HepG2 (cell line): ENCODE data around the gene JPH3. TPM values are rescaled to one million over a fixed set of nuclear protein-coding genes. Genes with fewer than 3 reads are reported as not detected.
A peak's percentile ranks its signal among the peaks of the same experiment; 100 is the strongest.

Source experiments
- ATAC-seq: fragments of 200-7000 bp; cut with Tn5 transposase; 3 replicates; pipeline ENCODE4 v1.9.1; 2020; ENCODE audit warnings: mild to moderate bottlenecking, moderate library complexity
- BruUV-seq: library from RNA; stranded (reverse); fragments of 400-500 nt; replicated peaks from 2 replicates; lab custom pipeline; 2021; lab: Mats Ljungman, UMichigan
- CTCF ChIA-PET: fragments of 300-600 bp; formaldehyde crosslinking; extraction: SDS; loops from one replicate; lab custom pipeline; 2021; ENCODE audit warnings: low total read pairs, inconsistent platforms, low intra/inter-chr PET ratio; lab: Yijun Ruan, JAX
- POLR2A ChIA-PET: fragments of 350-600 bp; sonication (Branson Sonifier 250); formaldehyde crosslinking; loops from one replicate; lab custom pipeline; 2020; ENCODE audit warnings: antibody characterized with exemption, inconsistent platforms; lab: Yijun Ruan, JAX
- DNase-seq: peaks from one replicate; pipeline ENCODE4 v3.0.0-alpha.2; 2015; ENCODE audit warnings: low spot score
- FAIRE-seq: peaks from 3 replicates; lab custom pipeline; 2011; peaks lifted over from hg19 to GRCh38; lab: Jason Lieb, UNC
- H2AFZ ChIP-seq: one replicate; pipeline ENCODE4 v1.6.1; 2011; ENCODE audit warnings: low read length, inconsistent platforms
- H3K27ac ChIP-seq: fragments of 300-600 bp; 3 replicates; pipeline ENCODE4 v1.8.0; 2011; ENCODE audit warnings: mixed run types, mild to moderate bottlenecking, mixed read lengths, low read length, inconsistent platforms; ENCODE audit not compliant: insufficient read depth; ENCODE audit errors: extremely low read length
- H3K27me3 ChIP-seq, 2 experiments: fragments of 200-600 bp in 1 of 2; 2 replicates in 1 of 2; 3 replicates in 1 of 2; pipeline versions ENCODE4 v1.6.0 to v1.8.0; 2011; ENCODE audit warnings: low read length in 2 of 2, mild to moderate bottlenecking in 2 of 2, moderate library complexity in 2 of 2, inconsistent platforms in 1 of 2; ENCODE audit not compliant: insufficient read depth in 2 of 2, control insufficient read depth in 1 of 2
- H3K36me3 ChIP-seq, 2 experiments: fragments of 200-600 bp in 1 of 2; replicated peaks in 1 of 2; 2 replicates in 1 of 2; 3 replicates in 1 of 2; pipeline versions ENCODE4 v1.5.1 to v1.8.0; 2011; ENCODE audit warnings: low read length in 2 of 2, inconsistent platforms in 1 of 2; ENCODE audit not compliant: insufficient read depth in 2 of 2, control insufficient read depth in 1 of 2
- H3K4me1 ChIP-seq: 2 replicates; pipeline ENCODE4 v1.5.1; 2012; ENCODE audit warnings: low read length, inconsistent platforms; ENCODE audit not compliant: insufficient read depth
- H3K4me2 ChIP-seq: 2 replicates; pipeline ENCODE4 v1.6.0; 2011; ENCODE audit warnings: low read depth, low read length, inconsistent platforms
- H3K4me3 ChIP-seq, 3 experiments: fragments of 200-600 bp in 1 of 3; sonication (generic), shearing (Covaris generic) in 1 of 3; replicated peaks in 1 of 3; 2 replicates each; pipeline ENCODE4 v1.5.1; 2011 to 2016; ENCODE audit warnings: low read length in 3 of 3, inconsistent platforms in 2 of 3, low read depth in 2 of 3, mild to moderate bottlenecking in 2 of 3, control low read depth in 1 of 3, mixed read lengths in 1 of 3; ENCODE audit not compliant: insufficient read depth in 1 of 3
- H3K79me2 ChIP-seq: one replicate; pipeline ENCODE4 v1.6.1; 2011; ENCODE audit warnings: low read length, inconsistent platforms; ENCODE audit not compliant: insufficient read depth
- H3K9ac ChIP-seq: 2 replicates; pipeline ENCODE4 v1.6.0; 2011; ENCODE audit warnings: mild to moderate bottlenecking, low read depth, low read length, inconsistent platforms; ENCODE audit not compliant: insufficient read depth
- H3K9me3 ChIP-seq: 2 replicates; pipeline ENCODE4 v1.5.1; 2012; ENCODE audit warnings: mild to moderate bottlenecking, low read length
- H4K20me1 ChIP-seq: 2 replicates; pipeline ENCODE4 v1.6.0; 2011; ENCODE audit warnings: inconsistent platforms, mild to moderate bottlenecking, low read length, moderate library complexity; ENCODE audit not compliant: insufficient read depth
- ARID2 ChIP-seq: sonication (generic); formaldehyde crosslinking; IDR thresholded peaks from 2 replicates; pipeline ENCODE4 v1.8.1; 2022; ENCODE audit warnings: mild to moderate bottlenecking, missing genetic modification reagents, borderline replicate concordance
- ESRRA ChIP-seq: sonication (generic); formaldehyde crosslinking; IDR thresholded peaks from 2 replicates; pipeline ENCODE4 v1.5.1; 2020; ENCODE audit warnings: mild to moderate bottlenecking, low read depth, missing genetic modification reagents
- KLF15 ChIP-seq: sonication (generic); formaldehyde crosslinking; IDR thresholded peaks from 2 replicates; pipeline ENCODE4 v1.8.1; 2023; ENCODE audit warnings: borderline replicate concordance, mild to moderate bottlenecking, inconsistent platforms, missing genetic modification reagents, mixed read lengths
- MTF2 ChIP-seq: sonication (generic); formaldehyde crosslinking; IDR thresholded peaks from 2 replicates; pipeline ENCODE4 v1.5.0; 2020; ENCODE audit warnings: missing genetic modification reagents, borderline replicate concordance
- PPARG ChIP-seq: conservative IDR thresholded peaks from 2 replicates; pipeline ENCODE4 v1.6.1; 2016; ENCODE audit warnings: missing biosample characterization, missing genetic modification reagents
- PRDM10 ChIP-seq: sonication (generic); formaldehyde crosslinking; IDR thresholded peaks from 2 replicates; pipeline ENCODE4 v1.4.0; 2020; ENCODE audit warnings: low read depth, missing genetic modification reagents
- ZNF430 ChIP-seq: sonication (generic); formaldehyde crosslinking; IDR thresholded peaks from 2 replicates; pipeline ENCODE4 v1.9.0; 2021; ENCODE audit warnings: mild to moderate bottlenecking, missing genetic modification reagents
- ZNF782 ChIP-seq: sonication (generic); formaldehyde crosslinking; IDR thresholded peaks from 2 replicates; pipeline ENCODE4 v1.4.0; 2020; ENCODE audit warnings: missing genetic modification reagents, mild to moderate bottlenecking, borderline replicate concordance
- WGBS: methylation state at CpG from one replicate; pipeline ENCODE4 v1.1.6; 2017; ENCODE audit warnings: low lambda C conversion rate; 5-methylcytosine and 5-hydroxymethylcytosine counted together
- in situ Hi-C: cut with HindIII; loops from 2 replicates; pipeline ENCODE4 v1.10.0; 2017; ENCODE audit warnings: low pct_unique_long_range_greater_than_20kb; ENCODE audit not compliant: extremely low pct_ligation_motif_present
- intact Hi-C: fragments of 100-400 bp; cut with micrococcal nuclease; formaldehyde crosslinking; loops from one replicate; pipeline ENCODE4 v1.10.0; 2022; ENCODE audit not compliant: unreplicated experiment
- polyA plus RNA-seq, 8 experiments: library from polyadenylated mRNA; depleted of rRNA in 3 of 8; stranded (reverse) in 7 of 8; unstranded in 1 of 8; fragments of >200 nt; fragmentation: Illumina TruSeq in 4 of 8; extraction: Trizol in 4 of 8; gene quantifications; 2 replicates each; pipeline versions ENCODE4 v1.2.1 to v1.2.3, GENCODE V29; 2011 to 2016; ENCODE audit warnings: low read depth in 4 of 8, missing spikeins in 1 of 8, mixed read lengths in 1 of 8; ENCODE audit not compliant: insufficient read depth in 1 of 8
- total RNA-seq, 5 experiments: library from RNA; depleted of rRNA; stranded (reverse); fragments of >200 nt; fragmentation: Illumina TruSeq; extraction: Trizol; gene quantifications; 2 replicates each; pipeline ENCODE4 v1.2.3, GENCODE V29; 2016; ENCODE audit warnings: low read depth in 1 of 5

The JPH3 gene
- total and polyA plus RNA-seq, 2 of the 13 experiments (the other 11 are each of a cell fraction or from before 2014, with no cell fraction given), result not detected

GRCh38 chr16:87667946-87668345 is 65.6 kb downstream of the JPH3 start:
- Histone ChIP-seq H3K4me2 (no peak overlapping the region), H3K9ac (no peak overlapping the region), H3K36me3 (no peaks in the 10 kb centered on the region), H2AFZ (no peak overlapping the region), H3K4me1 (no peaks in the 10 kb centered on the region), H3K4me3 (no peak overlapping the region), H3K27me3 (peaks cover 37 to 91% of the 10 kb centered on the region in 2 experiments), H3K9me3 (no peaks in the 10 kb centered on the region), H3K27ac (no peak overlapping the region), H3K79me2 (no peaks in the 10 kb centered on the region), H4K20me1 (peaks cover 7% of the 10 kb centered on the region; the same call in 1 of the 2 replicates)
- ChIA-PET POLR2A (no interaction called here), CTCF (no interaction called here)
- no peak for FAIRE-seq
- no TSS peak for BruUV-seq
- intact Hi-C loops, result loop anchor here (10.0 kb wide), 1 partner anchor 63 kb away; the partner anchor contains the start of gene JPH3
- 45% methylated on average over 19 of the region's 19 CpGs for WGBS
- no peak for DNase-seq
- no peak for ATAC-seq
- TF ChIP-seq ZNF430 (no peak), PPARG (CRISPR knock-in tag) (no peak)
- in situ Hi-C loops, result no loop called here

GRCh38 chr16:87669672-87670071 is 67.4 kb downstream of the JPH3 start:
- 26% methylated on average over 17 of the region's 21 CpGs for WGBS
- ATAC-seq, result peak; percentile 15; the same call in 2 of the 3 replicates

More at GRCh38 chr16:87669672-87670071, 67.4 kb downstream of the JPH3 start:
- Histone ChIP-seq H4K20me1 (peaks cover 7% of the 10 kb centered on the region; the same call in 1 of the 2 replicates), H3K9ac (no peak overlapping the region), H3K79me2 (no peaks in the 10 kb centered on the region), H3K27me3 (peaks cover 34 to 90% of the 10 kb centered on the region in 2 experiments), H3K4me1 (no peaks in the 10 kb centered on the region), H3K4me2 (no peak overlapping the region), H3K9me3 (no peaks in the 10 kb centered on the region), H3K36me3 (no peaks in the 10 kb centered on the region)
- ChIA-PET POLR2A (no interaction called here), CTCF (no interaction called here)
- intact Hi-C loops, result loop anchor here (10.0 kb wide), 1 partner anchor 65 kb away; the partner anchor contains the start of gene JPH3
- BruUV-seq, result no TSS peak
- no peak for DNase-seq
- TF ChIP-seq MTF2 (CRISPR knock-in tag) (no peak), PRDM10 (CRISPR knock-in tag) (no peak), ARID2 (CRISPR knock-in tag) (no peak), ESRRA (no peak), KLF15 (CRISPR knock-in tag) (no peak), ZNF782 (CRISPR knock-in tag) (no peak)
- TF ChIP-seq, all 625 proteins: peak for 0
- no peak for FAIRE-seq
- no peak overlapping the region for H3K27ac ChIP-seq
- H2AFZ ChIP-seq, result no peak overlapping the region
- H3K4me3 ChIP-seq, result no peak overlapping the region
- in situ Hi-C loops, result no loop called here
